Fibroblast of skin of back (primary cell): Measurements from ENCODE around the gene RACGAP1.
"Not testable (repeated sequence)": the region's sequence is repeated elsewhere in the genome, so short reads cannot be mapped to it uniquely, and the experiment has no call there.

Experiments used
- DNase-seq: peaks from one replicate; pipeline ENCODE4 v3.0.0-alpha.2; 2013

RACGAP1 gene

DNA sequence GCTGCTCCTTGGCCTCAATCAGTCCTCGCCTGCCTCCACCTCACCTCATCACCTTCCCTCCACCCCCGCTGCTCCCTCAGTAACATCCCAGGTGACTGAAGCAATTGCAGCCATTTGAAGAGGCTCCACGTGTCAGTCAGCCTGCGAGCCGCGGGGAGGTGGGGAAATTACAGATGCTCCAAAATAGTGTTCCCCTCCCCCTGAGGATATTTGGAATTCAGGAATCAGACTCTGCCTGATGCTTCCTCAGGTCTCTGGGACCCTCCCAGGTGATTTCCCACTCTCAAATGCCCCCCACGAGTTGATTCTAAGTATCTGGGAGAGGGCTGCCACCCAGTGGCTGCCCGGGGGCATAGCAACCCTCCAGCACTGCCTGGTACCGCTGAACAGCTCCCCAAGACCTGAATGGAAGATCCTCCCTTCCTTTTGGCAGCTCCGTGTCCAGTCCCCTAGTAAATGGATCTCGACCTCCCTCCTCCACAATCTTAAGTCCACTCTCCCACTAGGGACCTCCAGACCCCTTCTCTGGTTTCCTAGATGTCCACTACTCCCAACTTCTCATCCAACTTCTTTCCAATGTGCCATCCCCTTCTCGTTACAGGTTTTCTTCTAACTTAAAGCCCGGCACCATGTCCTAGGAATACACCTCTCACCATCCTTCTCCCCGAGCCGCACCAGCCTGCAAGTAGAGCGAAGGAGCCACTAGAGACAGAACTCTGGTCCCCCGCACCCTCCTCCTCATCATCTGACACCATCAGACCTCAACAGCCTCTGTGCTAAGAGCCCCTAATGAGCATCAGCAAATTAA lies 30.7 kb upstream of the RACGAP1 start:
- DNase-seq, result peak; percentile 31

DNA sequence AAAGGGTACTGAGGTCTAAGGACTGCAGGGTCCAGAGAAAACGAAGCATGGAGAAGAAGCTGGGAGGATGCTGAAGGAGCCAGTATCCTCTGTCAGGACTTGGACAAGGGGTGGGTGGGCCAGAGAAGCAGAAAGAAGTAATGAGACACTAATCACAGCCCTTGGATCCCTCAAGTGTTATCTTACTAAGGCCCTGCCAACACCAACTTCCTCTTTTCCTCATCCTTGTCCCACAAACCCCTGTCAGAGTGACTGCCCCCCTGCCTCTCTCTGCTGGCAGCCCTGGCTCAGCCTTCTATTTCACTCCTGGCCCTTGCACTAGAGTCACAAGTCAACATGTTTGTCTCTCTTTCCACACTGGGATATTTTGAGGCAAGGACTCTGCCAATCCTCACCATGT lies 28.3 kb upstream of the RACGAP1 start:
- DNase-seq, result no peak

DNA sequence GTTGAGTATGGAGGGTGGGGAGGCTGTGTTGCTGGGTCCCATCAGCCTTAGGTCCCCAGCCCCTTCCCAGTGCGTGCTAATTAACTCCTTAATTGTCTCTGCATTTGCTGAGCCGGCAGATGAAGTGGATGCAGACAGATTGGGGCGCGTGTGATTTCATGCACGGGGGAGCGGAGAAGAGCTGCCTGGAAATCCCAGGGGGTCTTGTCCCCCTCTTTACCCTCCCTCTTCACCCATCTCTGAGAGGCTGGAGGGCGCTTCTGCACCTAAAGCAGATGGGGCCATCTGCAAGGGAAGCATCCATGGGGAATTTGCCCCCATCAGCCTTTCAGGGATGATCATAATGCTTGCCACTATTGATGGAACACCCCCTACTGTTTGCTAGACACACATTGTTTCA lies 27.7 kb upstream of the RACGAP1 start:
- no peak for DNase-seq

DNA sequence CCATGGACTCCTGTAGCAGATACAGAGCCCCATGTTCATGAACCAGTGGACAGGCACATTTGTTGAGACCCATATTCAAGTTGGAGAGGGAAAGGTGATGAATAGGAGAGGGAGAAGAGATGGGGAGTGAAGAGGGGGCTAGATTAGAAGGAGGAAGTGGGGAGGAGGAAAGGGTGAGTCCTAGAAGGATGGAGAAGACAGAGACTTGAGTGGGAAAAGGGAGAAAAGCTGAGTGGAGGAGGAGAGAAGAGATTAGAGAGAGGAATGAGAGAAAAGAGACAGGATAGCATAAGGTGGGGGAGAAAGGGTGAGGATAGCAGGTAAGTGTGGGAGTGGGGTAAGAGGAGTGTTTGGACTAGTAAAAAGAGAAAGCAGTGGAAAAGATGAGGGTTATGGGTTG lies 27.2 kb upstream of the RACGAP1 start:
- DNase-seq, result no peak

DNA sequence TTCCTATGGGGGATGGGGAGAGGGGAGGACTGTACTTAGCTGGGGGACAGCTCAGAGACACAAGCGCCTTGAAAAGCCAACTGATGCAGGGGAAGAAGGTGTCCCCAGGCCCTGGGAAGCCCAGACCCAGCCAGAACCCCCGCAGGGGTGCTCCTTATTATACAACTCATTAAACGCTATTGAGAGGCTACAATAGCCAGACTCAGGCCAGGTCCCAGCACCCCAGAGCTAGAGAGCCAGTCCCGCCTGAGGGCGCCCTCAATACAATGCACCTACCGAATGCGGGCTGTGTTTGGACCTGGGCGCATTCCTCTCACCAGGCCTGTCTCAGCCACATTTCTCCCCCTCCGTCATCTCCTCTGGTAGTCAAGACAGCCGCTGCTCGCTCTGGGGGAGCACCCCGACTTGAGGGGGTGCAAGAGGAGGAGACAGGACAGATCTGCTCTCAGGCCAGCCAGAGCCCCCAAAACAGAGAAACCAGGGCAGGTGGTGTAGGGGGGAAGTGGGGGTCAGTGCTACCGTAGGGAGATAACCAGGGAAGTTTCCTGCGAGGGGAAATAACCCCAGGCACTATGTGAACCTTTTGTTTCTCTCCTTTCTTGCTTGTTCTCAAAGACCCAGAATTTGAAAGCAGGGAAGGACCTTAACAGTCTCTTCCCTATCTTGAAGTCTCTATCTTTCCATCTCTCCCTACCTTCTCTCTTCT lies 26.0 kb upstream of the RACGAP1 start:
- no peak for DNase-seq

DNA sequence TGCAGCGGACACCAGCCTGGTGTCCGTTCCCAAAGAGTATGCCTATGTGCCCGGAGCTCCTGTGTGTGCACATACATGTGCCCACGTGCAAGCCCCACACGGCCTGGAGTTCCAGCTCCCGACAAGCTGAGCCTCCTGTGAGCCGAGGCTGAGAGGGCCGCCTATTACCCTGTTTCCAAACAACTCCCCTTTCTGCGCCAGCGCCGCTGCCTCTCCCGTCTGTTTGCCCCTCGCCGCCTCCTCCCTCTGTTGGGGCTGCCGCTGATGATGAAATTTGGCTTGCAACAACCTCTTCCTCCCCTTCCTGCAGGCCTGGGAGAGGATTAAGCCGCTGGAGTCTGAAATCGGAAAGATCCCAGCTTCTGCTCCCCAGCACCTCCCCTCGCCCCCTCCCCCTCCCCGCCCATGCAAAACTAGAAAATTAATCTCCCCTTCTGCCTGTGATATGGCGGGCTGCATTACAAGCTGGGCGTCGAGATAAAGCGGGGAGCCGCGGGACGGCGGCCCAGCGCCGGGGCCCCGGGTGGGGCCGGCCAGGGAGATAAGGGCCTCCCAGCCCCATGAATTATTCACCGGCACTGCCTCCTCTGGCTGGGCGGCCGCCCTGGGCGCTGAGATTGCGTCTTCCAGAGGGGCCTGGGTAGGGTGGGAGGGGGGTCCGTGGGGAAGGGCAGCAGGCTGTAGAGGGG lies 25.3 kb upstream of the RACGAP1 start:
- DNase-seq, result peak; percentile 38

DNA sequence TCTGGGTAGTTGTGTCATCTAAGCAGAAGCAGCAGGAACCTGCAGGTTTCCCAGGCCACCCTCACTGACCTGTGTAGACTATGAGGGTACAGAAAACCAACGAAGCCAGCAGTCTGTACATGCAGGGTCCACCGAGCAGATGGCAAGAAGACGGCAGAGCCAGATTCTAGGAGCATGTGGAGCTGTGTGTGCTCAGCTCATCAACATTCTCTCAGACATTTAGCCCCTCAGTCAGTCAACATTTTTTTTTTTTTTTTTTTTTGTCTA lies 24.8 kb upstream of the RACGAP1 start:
- DNase-seq, result no peak

DNA sequence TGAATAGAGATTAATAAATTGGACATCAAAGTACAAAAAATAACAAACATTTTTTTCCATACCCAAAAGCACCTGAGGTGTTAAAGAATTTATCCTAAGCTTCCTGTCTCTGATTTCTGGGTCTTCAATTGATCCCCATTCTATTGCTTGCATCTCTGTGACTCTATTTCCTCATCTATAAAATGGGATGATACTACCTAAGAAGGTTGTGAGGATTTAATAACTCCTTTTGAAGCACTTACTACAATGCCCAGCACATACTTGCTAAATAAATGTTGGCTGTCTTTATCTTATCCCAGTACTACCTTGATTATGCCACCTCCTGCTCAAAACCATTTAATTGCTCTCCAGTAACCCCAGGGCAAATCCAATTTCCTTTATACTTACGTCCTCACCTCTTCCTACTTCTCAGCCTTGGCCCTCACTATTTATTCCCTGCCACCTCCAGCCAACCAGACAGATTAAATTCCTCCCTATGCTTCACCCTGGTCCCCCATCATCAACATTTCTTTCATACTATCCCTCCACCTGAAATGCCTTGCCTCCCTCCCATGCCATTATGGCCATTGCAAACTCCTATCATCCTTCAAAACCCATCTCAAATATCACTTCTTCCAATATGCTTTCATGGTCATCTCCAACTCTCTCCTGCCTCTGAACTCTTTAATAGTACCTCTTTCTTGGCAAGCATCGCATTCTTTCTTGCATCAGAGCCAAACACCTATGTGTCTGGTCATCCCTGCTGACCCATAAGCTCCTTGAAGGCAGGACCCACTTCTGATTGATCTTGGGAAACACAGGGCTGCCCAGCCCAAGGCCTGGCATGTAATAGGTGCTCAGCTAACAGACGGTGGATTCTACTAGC lies 24.2 kb upstream of the RACGAP1 start:
- DNase-seq, result no peak

DNA sequence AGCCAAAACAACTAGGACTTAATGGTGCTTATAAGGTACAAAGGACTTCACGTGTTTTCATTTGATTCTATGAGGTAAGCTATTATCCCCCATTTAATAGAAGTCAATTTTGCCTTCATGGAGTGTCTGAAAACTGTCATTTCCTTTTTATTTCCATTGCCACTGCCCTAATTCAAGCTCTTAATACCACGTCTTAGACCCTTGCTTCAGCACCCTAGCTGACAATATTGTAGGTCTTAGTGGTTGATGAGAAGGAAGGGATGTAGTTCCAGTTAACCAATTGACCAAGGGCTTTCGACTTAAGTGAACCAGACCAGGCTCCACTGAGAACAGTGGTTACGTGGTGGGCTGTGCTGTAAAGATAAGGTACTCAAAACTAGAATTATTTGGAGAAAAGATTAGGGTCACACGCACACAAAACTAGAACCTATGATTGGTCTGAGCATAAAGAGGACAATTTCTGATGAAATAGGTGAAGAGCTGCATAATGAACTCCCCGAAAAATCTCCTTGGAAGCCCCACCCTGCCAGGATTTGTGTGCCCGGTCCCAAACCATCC lies 22.5 kb upstream of the RACGAP1 start:
- DNase-seq, result no peak

DNA sequence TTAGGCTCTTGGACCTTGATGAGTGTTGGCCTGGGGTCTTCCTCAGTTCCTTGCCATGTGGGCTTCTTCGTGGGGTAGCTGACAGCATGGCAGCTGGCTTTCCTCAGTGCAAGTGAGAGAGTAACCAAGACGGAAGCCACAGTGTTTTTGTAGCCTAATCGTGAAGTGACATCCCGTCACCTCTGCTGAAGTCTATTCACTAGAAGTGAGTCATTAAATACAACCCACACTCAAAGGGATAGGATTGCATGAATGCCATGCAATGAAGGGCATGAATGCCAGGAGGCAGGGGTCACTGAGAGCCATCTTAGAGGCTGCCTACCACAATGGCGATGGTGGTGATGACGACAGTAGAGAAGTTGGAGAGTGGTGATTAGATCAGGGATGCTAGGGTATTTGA lies 18.6 kb upstream of the RACGAP1 start:
- DNase-seq, result no peak

DNA sequence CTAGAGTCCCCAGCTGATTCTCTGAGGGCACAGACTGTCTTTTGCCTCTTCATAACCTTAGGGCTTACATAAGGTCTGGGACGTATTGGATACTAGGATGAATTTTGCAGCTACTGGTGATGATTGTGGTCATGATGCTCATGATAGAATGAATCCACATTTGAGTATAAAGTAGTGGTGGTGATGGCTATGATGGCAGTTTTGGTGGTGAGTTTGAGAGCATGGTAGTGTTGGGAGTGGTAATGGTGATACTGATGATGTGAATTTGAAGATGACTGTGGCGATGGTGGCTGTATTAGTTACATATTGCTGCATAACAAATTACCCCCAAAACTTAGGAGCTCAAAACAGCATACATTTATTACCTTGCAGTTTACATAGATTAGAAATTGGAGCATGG lies 18.0 kb upstream of the RACGAP1 start:
- no peak for DNase-seq

DNA sequence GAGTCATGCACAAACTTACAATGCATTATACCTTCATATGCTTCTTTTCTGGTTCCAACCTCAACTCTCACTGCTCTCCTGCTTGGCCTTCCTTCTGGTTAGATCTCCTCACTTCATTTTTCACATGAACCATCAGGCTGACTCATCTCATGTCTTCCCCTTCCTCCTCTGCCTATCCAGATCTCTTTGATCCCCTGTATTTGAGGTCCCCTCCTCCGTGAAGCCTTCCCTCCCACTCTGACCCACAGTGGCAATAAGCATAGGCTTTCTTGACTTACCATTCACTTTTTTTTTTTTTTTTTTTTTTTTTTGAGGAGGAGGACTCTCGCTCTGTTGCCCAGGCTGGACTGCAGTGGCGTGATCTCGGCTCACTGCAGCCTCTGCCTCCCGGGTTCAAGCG lies 17.4 kb upstream of the RACGAP1 start:
- DNase-seq, result no peak

DNA sequence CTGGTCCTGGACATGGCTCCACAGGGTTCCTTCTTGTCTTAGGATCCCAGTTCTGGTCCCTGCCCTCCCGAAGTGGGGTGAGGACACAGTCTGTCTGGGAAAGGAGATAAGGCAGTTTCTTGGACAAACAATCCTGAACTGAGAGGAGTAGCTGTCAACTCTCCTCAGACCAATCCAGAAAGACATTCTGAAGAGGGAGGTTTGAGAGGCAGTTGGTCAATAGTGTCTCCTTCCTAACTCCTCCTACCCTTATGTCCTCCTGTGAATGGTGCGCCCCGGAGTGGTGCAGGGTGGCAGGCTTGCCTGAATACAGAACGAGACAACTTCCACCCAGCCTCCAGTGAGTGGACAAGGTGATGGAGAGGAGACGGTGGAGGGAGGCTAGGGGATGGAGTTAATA lies 16.7 kb upstream of the RACGAP1 start:
- no peak for DNase-seq

DNA sequence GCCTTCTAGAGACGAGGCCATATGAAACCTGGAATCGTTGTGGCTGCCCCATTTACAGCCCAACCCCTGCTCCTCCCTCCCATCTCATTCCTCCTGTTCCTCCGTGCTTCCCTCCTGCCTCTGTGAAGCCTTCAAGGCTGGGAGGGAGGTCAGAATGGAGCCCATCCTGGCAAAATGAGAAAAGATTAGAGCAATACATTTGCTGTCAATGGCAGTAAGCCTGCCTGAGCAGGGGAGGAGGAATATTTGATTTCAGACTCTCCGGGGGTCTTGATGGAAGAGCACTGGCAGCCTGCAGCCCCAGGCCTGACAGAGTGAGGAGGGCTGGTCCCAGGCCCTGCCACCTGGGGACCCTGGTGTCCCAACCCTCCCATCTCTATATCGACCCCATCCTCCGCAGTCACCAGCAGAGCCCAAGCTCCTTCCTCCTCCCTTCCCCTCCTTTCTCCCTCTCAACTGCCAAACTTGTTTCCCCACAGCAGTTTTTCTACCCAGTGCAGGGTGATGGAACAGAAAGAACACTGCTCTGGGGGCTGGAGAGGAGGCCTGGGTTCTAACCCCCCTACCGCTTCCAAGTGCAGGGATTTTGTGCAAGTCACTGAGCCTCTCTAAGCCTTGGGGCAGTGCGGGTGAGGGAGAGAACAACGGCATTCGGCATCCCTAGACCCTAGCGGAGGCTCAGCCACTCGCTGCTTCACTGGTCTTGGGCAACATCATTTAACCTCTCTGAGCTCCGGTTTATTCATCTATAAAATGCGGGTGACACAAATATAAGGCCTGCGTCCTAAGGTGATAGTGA lies 16.0 kb upstream of the RACGAP1 start:
- no peak for DNase-seq

DNA sequence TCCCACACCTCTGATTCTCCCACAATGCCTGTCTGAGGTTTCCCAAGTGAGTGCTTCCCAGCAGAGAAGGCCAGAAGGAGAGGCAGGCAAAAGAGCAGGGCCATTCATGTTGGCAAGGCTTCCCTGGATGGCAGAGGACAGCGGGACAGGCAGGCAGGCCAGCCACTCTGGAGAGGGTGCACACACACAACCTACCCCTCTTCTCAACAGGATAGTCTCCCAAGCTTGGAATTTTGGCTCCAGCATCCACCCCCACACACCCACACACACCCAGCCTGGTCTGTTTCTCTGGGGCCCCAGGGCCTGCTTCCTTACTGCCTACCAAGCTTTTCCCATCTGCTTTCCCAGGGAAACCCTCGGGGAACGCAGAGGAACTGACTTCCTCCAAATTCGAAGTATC lies 15.4 kb upstream of the RACGAP1 start:
- no peak for DNase-seq

DNA sequence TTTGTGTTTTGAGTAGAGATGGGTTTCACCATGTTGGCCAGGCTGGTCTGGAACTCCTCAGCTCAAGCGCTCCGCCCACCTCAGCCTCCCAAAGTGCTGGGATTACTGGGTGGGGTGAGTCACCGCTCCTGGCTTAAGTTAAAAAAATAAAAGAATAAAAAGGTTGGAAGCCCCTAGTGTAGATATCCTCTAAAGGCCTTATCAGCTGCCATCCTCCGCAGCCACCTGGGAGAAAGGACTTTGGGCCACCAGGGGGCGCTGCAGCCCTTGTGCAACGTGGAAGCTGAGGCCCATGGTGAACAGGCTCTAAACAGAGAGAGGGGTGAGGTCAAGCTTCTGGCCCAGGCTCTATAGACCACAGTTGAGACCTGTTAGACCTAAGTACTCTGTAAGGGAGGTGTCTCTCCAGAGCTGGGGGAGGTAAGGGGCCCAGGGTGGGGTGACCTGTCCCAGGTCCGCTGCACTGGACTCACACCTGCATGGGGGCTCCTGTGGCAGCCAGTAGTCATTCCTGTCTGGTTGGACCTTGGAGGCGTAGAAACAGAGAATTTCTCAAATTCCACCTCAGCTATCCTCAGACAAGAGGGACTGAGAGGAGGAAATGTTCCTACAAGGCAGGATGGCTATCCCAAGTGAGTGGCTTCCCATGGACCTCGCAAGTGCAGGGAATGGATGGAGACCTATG lies 14.0 kb upstream of the RACGAP1 start:
- DNase-seq, result peak; percentile 68

DNA sequence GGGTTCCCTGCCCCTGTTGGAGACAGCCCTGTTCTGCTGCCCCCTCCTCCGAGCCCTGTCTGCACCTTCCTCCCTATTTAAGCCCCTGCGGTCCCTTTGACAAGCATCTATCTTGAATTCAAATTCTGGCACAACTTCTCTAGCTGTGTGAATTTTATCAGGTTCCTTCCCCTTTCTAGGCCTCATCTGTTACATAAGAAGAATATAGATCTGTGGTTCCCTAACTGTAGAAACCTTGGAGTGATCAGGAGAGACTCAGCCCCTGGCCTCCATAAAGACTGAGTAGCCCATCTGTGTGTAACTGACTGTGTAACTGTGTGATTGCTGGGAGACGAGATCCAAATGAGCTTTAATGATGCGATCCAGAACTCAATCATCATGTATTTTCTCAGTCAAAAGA lies 13.0 kb upstream of the RACGAP1 start:
- no peak for DNase-seq

DNA sequence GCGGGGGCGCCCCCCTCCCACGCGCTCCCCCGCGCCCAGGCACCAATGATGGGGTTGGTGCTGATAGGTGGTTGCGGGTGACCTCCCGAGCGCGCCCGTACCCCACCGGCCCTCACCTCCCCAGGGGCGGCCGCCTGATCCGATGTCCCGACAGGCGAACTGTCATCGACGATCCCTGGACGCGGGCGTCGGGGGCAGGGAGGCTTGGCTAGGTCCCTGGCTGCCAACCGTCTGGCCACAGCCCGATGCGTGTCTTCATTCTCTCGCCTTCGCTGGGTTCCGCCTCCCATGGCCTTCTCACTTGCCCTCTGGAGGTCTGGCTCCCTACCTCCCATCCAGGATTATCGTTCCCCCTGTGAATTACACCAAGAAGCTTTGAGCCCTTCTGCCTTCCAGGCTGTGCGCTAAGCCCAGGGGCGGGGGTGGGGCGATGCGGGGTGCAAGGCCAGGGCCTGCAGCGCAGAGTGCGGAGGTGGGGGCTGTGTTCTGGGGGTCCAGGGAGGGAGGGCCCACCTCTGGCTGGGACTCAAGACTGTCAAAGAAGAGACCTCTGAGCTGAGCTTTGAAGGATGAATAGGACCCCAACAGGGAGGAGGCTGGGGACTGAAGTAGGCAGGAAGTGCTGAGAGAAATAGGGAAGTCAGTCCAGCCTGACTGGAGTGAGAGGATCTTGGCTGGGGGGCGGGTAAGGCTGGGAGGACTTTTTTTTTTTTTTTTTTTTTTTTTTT lies 7.7 kb upstream of the RACGAP1 start:
- no peak for DNase-seq

DNA sequence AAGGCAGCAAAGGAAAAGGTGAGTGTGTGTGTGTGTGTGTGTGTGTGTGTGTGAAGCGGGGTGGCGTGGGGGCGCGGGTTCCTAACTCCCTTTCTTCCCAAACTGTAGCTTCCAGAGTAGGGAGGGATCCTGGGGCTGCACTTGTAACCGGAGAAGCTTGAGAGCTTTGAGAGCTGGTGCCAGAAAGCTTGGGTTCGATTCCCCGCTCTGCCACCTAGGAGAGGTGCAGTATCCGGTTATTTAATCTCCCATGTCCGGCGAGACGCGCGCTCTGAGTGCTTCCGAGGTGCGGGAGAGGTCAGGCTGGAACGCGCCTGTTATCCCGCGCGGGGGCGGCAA lies 7.2 kb upstream of the RACGAP1 start:
- no peak for DNase-seq

DNA sequence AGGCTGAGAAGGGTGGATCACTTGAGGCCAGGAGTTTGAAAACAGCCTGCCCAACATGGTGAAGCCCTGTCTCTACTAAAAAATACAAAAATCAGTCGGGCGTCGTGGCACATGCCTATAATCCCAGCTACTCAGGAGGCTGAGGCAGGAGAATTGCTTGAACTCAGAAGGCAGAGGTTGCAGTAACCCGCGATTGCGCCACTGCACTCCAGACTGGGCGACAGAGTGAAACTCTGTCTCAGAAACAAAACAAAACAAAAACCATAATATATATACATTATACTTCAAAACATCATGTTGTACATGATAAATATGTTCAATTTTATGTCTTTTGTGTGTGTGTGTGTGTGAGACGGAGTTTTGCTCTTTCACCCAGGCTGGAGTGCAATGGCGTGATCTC lies 5.2 kb upstream of the RACGAP1 start:
- DNase-seq, result not testable (repeated sequence)

DNA sequence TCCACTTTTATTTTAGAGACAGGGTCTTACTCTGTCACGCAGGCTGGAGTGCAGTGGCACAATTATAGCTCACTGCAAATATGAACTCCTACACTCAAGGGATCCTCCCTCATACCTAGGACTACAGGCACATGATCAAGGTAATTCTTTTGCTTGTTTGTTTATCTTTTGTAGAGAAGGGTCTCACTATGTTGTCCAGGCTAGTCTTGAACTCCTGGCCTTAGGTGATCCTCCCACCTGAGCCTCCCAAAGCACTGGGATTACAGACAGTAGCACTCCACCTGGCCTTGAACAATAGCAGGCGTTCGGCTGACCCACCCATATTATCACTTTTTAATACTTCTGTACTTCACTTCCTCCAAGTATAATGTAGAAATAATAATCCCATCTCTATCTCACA lies 1.4 kb upstream of the RACGAP1 start:
- no peak for DNase-seq
